ENCODE measurements around the gene TREH.

DNA sequence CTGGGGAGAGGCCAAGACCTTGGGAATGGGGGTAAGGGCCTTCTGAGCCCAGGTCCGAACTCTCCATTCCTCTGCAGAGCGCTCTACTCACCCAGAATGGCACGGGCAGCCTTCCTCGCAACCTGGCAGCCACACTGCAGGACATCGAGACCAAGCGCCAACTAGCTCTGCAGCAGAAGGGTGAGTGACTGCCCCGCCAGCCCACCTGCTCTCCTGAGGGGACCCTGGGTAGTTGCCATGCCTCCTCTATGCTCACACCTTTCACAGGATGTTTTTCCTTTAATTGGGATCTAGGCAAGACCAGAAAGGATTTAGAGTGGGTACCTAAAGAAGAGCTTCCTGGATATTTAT lies 35.5 kb downstream of the TREH start:
- no peak for TF ChIP-seq POLR2A (IDR thresholded peaks at IDR 0.05; ENCODE audit: control extremely low read depth in 1 of 2, low read depth in 2 of 2, low read length in 2 of 2)
- no peak for TF ChIP-seq MAX (IDR thresholded peaks at IDR 0.05)
- TF ChIP-seq CTCF (IDR thresholded peaks at IDR 0.05; ENCODE audit: control extremely low read depth in 1 of 3, insufficient read depth in 1 of 3, low read depth in 1 of 3, low read length in 3 of 3): no peak
- no peak for TF ChIP-seq RFX5 (IDR thresholded peaks at IDR 0.05; ENCODE audit: borderline replicate concordance, low read depth, low read length)
- TF ChIP-seq GABPA (IDR thresholded peaks at IDR 0.05; ENCODE audit: borderline replicate concordance, insufficient read depth, low read length): no peak
- TF ChIP-seq BRCA1 (IDR thresholded peaks at IDR 0.05; ENCODE audit: low read depth, low read length): no peak
- TF ChIP-seq JUN (IDR thresholded peaks at IDR 0.05; ENCODE audit: low read depth, low read length): no peak
- TF ChIP-seq EZH2 (IDR thresholded peaks at IDR 0.05; ENCODE audit: low read depth, low read length, severe bottlenecking): no peak
- no peak for TF ChIP-seq SUZ12 (IDR thresholded peaks at IDR 0.05; ENCODE audit: low read length)
- TF ChIP-seq TAF1 (IDR thresholded peaks at IDR 0.05; ENCODE audit: low read depth, low read length): no peak
